ENCODE measurements around the gene PDSS2.

DNA sequence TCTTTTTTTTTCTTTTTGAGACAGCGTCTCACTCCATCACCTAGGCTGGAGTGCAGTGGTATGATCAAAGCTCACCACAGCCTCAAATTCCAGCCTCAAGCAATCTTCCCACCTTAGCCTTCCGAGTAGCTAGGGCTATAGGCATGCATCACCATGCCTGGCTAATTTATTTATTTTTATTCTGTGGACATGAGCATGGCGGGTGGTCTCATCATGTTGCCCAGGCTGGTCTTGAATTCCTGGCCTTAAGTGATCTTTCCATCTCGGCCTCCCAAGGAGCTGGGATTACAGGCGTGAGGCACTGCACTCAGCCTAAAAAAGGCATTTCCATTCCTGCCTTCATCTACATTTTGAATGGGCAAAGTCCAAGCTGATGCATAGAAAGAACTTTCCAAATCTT is 287.9 kb downstream of the PDSS2 start:
- TF ChIP-seq CTCF (IDR thresholded peaks at IDR 0.05) (no peak), POLR2A (IDR thresholded peaks at IDR 0.05) (no peak)
